Measurements from ENCODE around the gene ZSCAN2. TPM values are rescaled to one million over a fixed set of nuclear protein-coding genes. Genes with fewer than 3 reads are reported as not detected.
"Not testable (repeated sequence)": the region's sequence is repeated elsewhere in the genome, so short reads cannot be mapped to it uniquely, and the experiment has no call there.

Gene ZSCAN2
- 10 to 100 TPM; 28.5 to 30.8 (median 30.4) TPM for polyA plus RNA-seq (ENCODE audit: insufficient read length in 4 of 4)

GRCh38 chr15:84600687-84601554 lies at the start of gene ZSCAN2:
Gene ZSCAN2, plus strand, starts transcription at chr15:84601009. Its CDS starts 2,919 bp downstream, at chr15:84603928.
- peak; percentile 84 to 92 (median 90) for DNase-seq (ENCODE audit: low read depth in 4 of 4, low spot score in 2 of 4)

GRCh38 chr15:84551624-84552023 lies 49.2 kb upstream of the ZSCAN2 start:
- not testable (repeated sequence) for DNase-seq (ENCODE audit: low read depth in 4 of 4, low spot score in 2 of 4)

- no peak for DNase-seq (ENCODE audit: low read depth in 4 of 4, low spot score in 2 of 4)
Measured at GRCh38 chr15:84552896-84553295, 47.9 kb upstream of the ZSCAN2 start.

- not testable (repeated sequence) for DNase-seq (ENCODE audit: low read depth in 4 of 4, low spot score in 2 of 4)
Measured at GRCh38 chr15:84556690-84557089, 44.1 kb upstream of the ZSCAN2 start.

- not testable (repeated sequence) for DNase-seq (ENCODE audit: low read depth in 4 of 4, low spot score in 2 of 4)
Measured at GRCh38 chr15:84568021-84568420, 32.8 kb upstream of the ZSCAN2 start.

DNA sequence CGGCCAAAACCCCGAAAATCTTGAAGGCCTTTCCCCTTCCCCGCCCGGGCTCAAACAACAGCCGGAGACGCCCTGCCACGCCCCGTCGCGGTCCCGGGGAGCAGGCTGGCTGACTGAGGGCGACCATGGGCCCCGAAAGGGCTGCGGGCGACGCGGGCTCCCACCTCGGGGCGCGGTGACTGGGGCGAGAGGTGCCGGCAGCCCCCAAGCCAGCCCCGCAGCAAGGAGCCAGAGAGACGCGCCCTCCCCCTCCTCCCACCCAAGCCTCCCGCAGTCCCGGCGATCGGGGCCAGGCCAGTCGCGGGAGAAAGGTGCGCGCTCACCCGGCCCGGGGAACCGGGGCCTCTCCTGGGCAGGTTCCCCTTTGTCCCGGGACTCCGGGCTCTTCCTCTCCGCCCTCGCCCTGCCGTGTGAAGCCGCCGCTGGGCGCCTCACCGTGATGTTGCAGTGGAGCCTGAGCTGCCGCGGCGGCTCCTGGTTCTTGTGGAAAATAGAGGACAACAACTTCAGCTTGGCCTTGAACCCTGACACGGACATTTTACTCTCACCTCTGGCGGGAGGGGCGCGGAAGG lies 30.6 kb upstream of the ZSCAN2 start:
- peak in 1 of 4 donors; percentile 67 for DNase-seq (ENCODE audit: low read depth in 4 of 4, low spot score in 2 of 4)

DNA sequence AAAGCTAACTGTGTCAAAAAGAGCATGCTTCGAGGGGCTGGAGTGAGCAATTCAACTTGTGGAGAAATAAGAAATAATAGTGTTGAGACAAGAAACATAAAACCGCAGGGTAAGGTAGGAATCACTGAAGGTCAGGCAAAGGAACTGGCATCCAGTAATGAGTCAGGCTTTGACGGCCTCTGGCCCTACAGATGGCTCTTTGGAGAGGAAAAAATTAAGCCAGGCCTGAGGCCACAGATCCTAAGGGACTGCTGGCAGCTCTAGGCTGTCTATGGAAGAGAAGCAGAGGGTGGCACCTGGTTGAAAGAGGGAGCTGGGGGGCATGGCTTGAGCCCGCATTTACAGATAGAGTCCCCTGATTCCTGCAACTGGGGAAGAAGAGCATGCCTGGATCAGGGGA lies 28.6 kb upstream of the ZSCAN2 start:
- no peak for DNase-seq (ENCODE audit: low read depth in 4 of 4, low spot score in 2 of 4)

- DNase-seq (ENCODE audit: low read depth in 4 of 4, low spot score in 2 of 4) = no peak
Measured at GRCh38 chr15:84575493-84575892, 25.3 kb upstream of the ZSCAN2 start.

GRCh38 chr15:84577891-84578290 lies 22.9 kb upstream of the ZSCAN2 start:
- DNase-seq (ENCODE audit: low read depth in 4 of 4, low spot score in 2 of 4) = not testable (repeated sequence)

DNA sequence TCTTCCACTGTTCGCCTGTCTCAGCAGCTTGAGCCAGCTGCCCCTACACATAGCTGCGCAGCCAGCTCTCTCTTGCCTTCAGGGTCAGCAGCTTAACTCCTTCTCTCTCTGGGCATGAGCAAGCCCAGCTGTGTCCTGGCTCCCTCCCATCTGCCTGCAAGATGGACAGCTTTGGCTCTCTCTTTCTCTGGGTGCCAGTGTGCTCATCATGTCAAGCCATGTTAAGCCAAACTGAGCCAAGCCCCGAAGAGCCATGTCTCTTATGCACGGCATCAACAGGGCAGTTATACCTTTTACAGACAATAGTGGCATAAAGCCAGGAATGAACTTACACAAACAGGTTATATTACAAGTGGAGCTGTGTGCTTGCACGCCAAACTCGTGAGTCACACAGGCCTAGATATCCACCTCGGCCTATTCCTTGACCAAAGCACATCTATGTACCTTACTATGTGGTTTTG lies 21.5 kb upstream of the ZSCAN2 start:
- DNase-seq (ENCODE audit: low read depth in 4 of 4, low spot score in 2 of 4) = not testable (repeated sequence)

GRCh38 chr15:84581676-84582428 lies 19.0 kb upstream of the ZSCAN2 start:
- DNase-seq (ENCODE audit: low read depth in 4 of 4, low spot score in 2 of 4) = not testable (repeated sequence)

GRCh38 chr15:84582583-84583157 lies 18.1 kb upstream of the ZSCAN2 start:
- DNase-seq (ENCODE audit: low read depth in 4 of 4, low spot score in 2 of 4) = no peak

DNA sequence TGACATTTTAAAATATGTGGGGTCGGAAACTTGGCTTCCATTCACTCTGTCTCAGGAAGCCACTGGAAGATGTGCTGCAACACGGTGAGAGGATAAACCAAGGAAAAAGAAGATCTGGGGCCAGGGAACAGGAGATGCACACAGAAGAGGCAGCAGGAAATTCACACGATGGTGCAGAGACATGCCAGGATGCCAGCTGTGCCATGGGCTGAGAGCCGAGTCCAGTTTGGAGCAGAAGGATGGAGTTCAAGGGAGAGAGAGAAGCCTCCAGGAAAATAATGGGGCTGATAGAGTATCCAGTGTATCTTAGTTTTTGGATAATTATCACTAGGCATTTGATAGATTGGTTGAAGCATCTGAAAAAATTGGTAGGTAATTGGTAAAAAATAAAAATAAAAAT lies 16.9 kb upstream of the ZSCAN2 start:
- not testable (repeated sequence) for DNase-seq (ENCODE audit: low read depth in 4 of 4, low spot score in 2 of 4)

- DNase-seq (ENCODE audit: low read depth in 4 of 4, low spot score in 2 of 4) = no peak
Measured at GRCh38 chr15:84586696-84587095, 14.1 kb upstream of the ZSCAN2 start.

DNA sequence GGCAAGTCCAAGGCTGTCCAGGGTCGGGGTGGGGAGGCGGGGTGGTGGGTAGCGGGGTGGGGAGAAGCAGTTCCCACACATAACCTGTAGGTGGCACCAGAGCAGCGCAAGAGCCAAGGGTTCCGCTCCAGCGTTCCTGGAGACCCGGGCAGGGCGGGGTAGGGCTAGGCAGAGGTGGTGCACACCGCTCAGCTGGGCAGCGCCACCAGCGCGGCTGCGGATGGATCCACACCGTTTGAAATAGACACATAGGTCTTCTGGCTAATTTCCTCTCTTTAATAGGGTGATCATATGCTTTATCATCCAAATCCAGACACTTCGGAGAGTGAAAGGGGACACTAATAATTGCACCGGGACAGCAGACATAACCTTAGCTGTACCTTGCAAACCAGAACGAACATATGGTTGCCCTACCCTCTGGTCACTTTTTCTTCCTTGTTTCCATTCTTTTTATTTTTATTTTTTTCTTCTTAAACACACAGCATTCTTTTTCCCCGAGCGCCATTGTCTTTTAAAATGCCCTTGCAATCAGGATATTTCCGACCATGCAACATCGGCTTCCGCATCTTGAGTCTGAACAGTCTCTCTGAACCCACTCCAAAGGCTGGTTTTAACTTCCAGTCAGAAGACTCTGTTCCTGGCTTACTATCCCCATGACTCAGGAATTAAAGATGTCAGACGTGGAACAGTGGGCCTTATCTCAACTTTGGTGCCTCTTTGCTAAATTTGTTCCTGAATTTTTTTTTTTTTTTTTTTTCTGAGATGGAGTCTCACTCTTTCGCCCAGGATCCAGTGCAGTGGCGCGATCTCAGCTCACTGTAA lies 12.5 kb upstream of the ZSCAN2 start:
- DNase-seq (ENCODE audit: low read depth in 4 of 4, low spot score in 2 of 4) = peak in 3 of 4 donors; percentile 61 to 86 (median 71)

DNA sequence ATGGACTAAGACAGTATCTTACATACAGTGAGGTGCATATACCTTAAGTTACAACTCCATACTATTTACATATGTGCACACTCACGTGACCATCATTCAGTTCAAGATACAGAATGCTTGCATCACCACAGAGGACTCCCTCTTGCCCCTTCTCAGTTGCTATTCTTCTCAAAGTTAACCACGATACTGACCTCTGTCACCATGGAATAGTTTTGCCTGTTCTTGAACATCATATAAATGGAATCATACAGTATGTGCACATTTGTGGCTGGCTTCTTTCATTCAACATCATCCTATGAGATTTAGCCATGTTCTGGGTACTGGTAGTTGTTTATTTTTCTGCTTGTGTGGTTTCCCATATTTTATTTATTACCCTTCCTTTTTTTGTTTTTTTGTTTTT lies 10.4 kb upstream of the ZSCAN2 start:
- DNase-seq (ENCODE audit: low read depth in 4 of 4, low spot score in 2 of 4) = no peak

GRCh38 chr15:84591815-84592214 lies 9.0 kb upstream of the ZSCAN2 start:
- DNase-seq (ENCODE audit: low read depth in 4 of 4, low spot score in 2 of 4) = no peak

GRCh38 chr15:84594617-84595290 lies 6.1 kb upstream of the ZSCAN2 start:
- no peak for DNase-seq (ENCODE audit: low read depth in 4 of 4, low spot score in 2 of 4)

DNA sequence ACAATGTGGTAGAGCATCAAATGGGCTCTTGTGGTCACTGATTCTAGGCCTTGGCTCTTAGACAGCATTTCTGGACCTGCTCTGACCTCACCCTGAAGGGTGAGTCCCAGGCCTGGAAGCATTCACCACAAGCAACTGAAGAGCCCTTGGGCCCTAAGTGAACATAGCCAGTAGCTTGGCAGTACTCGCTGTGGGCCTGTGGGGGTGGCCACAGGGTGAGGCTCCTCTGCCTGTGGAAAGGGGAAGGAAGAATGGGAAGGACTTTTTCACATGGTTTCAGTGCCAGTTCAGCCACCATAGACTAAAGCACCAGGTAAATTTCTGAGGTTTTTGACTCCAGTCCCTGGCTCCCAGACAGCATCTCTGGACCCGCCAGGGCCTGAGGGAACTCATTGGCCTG lies 5.1 kb upstream of the ZSCAN2 start:
- no peak for DNase-seq (ENCODE audit: low read depth in 4 of 4, low spot score in 2 of 4)
